Stimulated activated CD8-positive, alpha-beta memory T cell treated with anti-CD3 and anti-CD28 coated beads, Interleukin-7, amount 100 ng/mL, for 24 hours (primary cell): Measurements from ENCODE around the gene PNMT.

Source experiments
- DNase-seq: peaks from one replicate; pipeline ENCODE4 v3.0.0-alpha.2; 2020; ENCODE audit warnings: low read depth

Gene PNMT

GRCh38 chr17:39633570-39634183 lies 34.6 kb upstream of the PNMT start:
- DNase-seq, result no peak

GRCh38 chr17:39634384-39634871 lies 33.8 kb upstream of the PNMT start:
- DNase-seq, result no peak

GRCh38 chr17:39635614-39636176 lies 32.6 kb upstream of the PNMT start:
- DNase-seq, result no peak

GRCh38 chr17:39636587-39636926 lies 31.7 kb upstream of the PNMT start:
- no peak for DNase-seq

- DNase-seq, result peak; percentile 87
Measured at GRCh38 chr17:39636927-39637736, 31.1 kb upstream of the PNMT start, which contains the start of gene STARD3. Gene STARD3 (plus strand): TSS chr17:39637144. CDS start chr17:39653532, 16,388 bp downstream.

GRCh38 chr17:39638317-39638716 lies 29.9 kb upstream of the PNMT start:
- no peak for DNase-seq

- no peak for DNase-seq
Measured at GRCh38 chr17:39639043-39639442, 29.2 kb upstream of the PNMT start.

- no peak for DNase-seq
Measured at GRCh38 chr17:39639566-39640458, 28.4 kb upstream of the PNMT start.

- no peak for DNase-seq
Measured at GRCh38 chr17:39640591-39641031, 27.6 kb upstream of the PNMT start.

- no peak for DNase-seq
Measured at GRCh38 chr17:39641097-39641496, 27.2 kb upstream of the PNMT start.

GRCh38 chr17:39641883-39642282 lies 26.4 kb upstream of the PNMT start:
- no peak for DNase-seq

GRCh38 chr17:39642291-39643074 lies 25.8 kb upstream of the PNMT start:
- no peak for DNase-seq

GRCh38 chr17:39643271-39643670 lies 25.0 kb upstream of the PNMT start:
- no peak for DNase-seq

- no peak for DNase-seq
Measured at GRCh38 chr17:39647256-39647655, 21.0 kb upstream of the PNMT start.

GRCh38 chr17:39648616-39649366 lies 19.5 kb upstream of the PNMT start:
- DNase-seq, result no peak

- DNase-seq, result no peak
Measured at GRCh38 chr17:39650121-39650579, 18.1 kb upstream of the PNMT start.

- DNase-seq, result no peak
Measured at GRCh38 chr17:39651923-39652586, 16.2 kb upstream of the PNMT start.

GRCh38 chr17:39652587-39653315 lies 15.5 kb upstream of the PNMT start:
- no peak for DNase-seq

GRCh38 chr17:39653316-39653661 lies 15.0 kb upstream of the PNMT start:
- no peak for DNase-seq
